PC-3 (cell line): ENCODE data around the gene ADARB2. TPM values are rescaled to one million over a fixed set of nuclear protein-coding genes. Genes with fewer than 3 reads are reported as not detected.

Experiments used
- ATAC-seq: fragments of 200-7000 bp; cut with Tn5 transposase; 2 replicates; pipeline ENCODE4 v1.9.1; 2020; ENCODE audit warnings: mild to moderate bottlenecking, moderate library complexity
- BruUV-seq: library from RNA; stranded (reverse); fragments of 400-500 nt; replicated peaks from 2 replicates; lab custom pipeline; 2021; lab: Mats Ljungman, UMichigan
- CTCF ChIA-PET: fragments of 300-600 bp; sonication (Branson Sonifier 250); formaldehyde crosslinking; loops from one replicate; lab custom pipeline; 2022; ENCODE audit warnings: antibody characterized with exemption; lab: Charles Lee
- POLR2A ChIA-PET: fragments of 300-600 bp; sonication (Branson Sonifier 250); formaldehyde crosslinking; loops from one replicate; lab custom pipeline; 2022; ENCODE audit warnings: antibody characterized with exemption; ENCODE audit not compliant: unreplicated experiment; lab: Charles Lee
- DNase-seq: peaks from one replicate; pipeline ENCODE4 v3.0.0-alpha.2; 2015
- H2AFZ ChIP-seq: fragments of 300-600 bp; sonication (generic); 2 replicates; pipeline ENCODE4 v1.6.0; 2016; ENCODE audit warnings: antibody characterized with exemption, low read length
- H3F3A ChIP-seq: fragments of 300-600 bp; sonication (generic); one replicate; pipeline ENCODE4 v1.6.0; 2017; ENCODE audit warnings: antibody characterized with exemption, low read length, control low read depth, mild to moderate bottlenecking; ENCODE audit not compliant: unreplicated experiment
- H3K27ac ChIP-seq: fragments of 300-600 bp; sonication (generic); 2 replicates; pipeline ENCODE4 v1.5.1; 2016; ENCODE audit warnings: mild to moderate bottlenecking, low read length
- H3K27me3 ChIP-seq: fragments of 300-600 bp; sonication (generic); 2 replicates; pipeline ENCODE4 v1.6.1; 2016; ENCODE audit warnings: low read length, mixed read lengths
- H3K36me3 ChIP-seq: fragments of 300-600 bp; sonication (generic); 2 replicates; pipeline ENCODE4 v1.6.1; 2016; ENCODE audit warnings: low read depth, mixed run types, low read length, mixed read lengths
- H3K4me1 ChIP-seq: fragments of 300-600 bp; sonication (generic); 2 replicates; pipeline ENCODE4 v1.5.1; 2016; ENCODE audit warnings: low read length; ENCODE audit not compliant: insufficient read depth
- H3K4me2 ChIP-seq: fragments of 300-600 bp; sonication (generic); 2 replicates; pipeline ENCODE4 v1.6.0; 2016; ENCODE audit warnings: low read length
- H3K4me3 ChIP-seq: fragments of 300-600 bp; sonication (generic); 2 replicates; pipeline ENCODE4 v1.5.1; 2016; ENCODE audit warnings: mild to moderate bottlenecking, low read length, mixed read lengths
- H3K79me2 ChIP-seq: fragments of 300-600 bp; sonication (generic); 2 replicates; pipeline ENCODE4 v1.6.1; 2017; ENCODE audit warnings: low read length, mixed read lengths
- H3K9ac ChIP-seq: fragments of 300-600 bp; sonication (generic); 2 replicates; pipeline ENCODE4 v1.6.0; 2016; ENCODE audit warnings: mild to moderate bottlenecking, low read length
- H3K9me2 ChIP-seq: fragments of 300-600 bp; sonication (generic); replicated peaks from 2 replicates; pipeline ENCODE4 v1.6.1; 2016; ENCODE audit warnings: mixed run types, low read length, mixed read lengths
- H3K9me3 ChIP-seq: fragments of 300-600 bp; sonication (generic); 2 replicates; pipeline ENCODE4 v1.6.1; 2016; ENCODE audit warnings: low read length, mixed read lengths
- H4K20me1 ChIP-seq: fragments of 300-600 bp; sonication (generic); 2 replicates; pipeline ENCODE4 v1.6.1; 2016; ENCODE audit warnings: low read length, mixed read lengths
- EZH2 ChIP-seq: fragments of 300-600 bp; sonication (generic); IDR thresholded peaks from one replicate; pipeline ENCODE4 v1.6.1; 2017; ENCODE audit warnings: antibody characterized with exemption, mild to moderate bottlenecking, low read length; ENCODE audit not compliant: unreplicated experiment
- EZH2phosphoT487 ChIP-seq: fragments of 300-600 bp; sonication (generic); IDR thresholded peaks from 2 replicates; pipeline ENCODE4 v1.6.1; 2018; ENCODE audit warnings: mild to moderate bottlenecking, antibody characterized with exemption, low read length, borderline replicate concordance
- intact Hi-C: fragments of 100-400 bp; cut with micrococcal nuclease; formaldehyde crosslinking; loops from 2 replicates; pipeline ENCODE4 v1.9.0; 2023
- total RNA-seq: library from RNA; depleted of rRNA; stranded (reverse); fragments of >200 nt; gene quantifications from 2 replicates; pipeline ENCODE4 v1.2.3, GENCODE V29; 2014
- TF ChIP-seq, protein P1 (sequence below): fragments of 300-600 bp; sonication (generic); conservative IDR thresholded peaks from 2 replicates; pipeline ENCODE4 v1.5.1; 2017; ENCODE audit warnings: antibody characterized with exemption, low read depth, mild to moderate bottlenecking, low read length

Gene ADARB2
- total RNA-seq, 1 experiment from 2014 or later = not detected

DNA sequence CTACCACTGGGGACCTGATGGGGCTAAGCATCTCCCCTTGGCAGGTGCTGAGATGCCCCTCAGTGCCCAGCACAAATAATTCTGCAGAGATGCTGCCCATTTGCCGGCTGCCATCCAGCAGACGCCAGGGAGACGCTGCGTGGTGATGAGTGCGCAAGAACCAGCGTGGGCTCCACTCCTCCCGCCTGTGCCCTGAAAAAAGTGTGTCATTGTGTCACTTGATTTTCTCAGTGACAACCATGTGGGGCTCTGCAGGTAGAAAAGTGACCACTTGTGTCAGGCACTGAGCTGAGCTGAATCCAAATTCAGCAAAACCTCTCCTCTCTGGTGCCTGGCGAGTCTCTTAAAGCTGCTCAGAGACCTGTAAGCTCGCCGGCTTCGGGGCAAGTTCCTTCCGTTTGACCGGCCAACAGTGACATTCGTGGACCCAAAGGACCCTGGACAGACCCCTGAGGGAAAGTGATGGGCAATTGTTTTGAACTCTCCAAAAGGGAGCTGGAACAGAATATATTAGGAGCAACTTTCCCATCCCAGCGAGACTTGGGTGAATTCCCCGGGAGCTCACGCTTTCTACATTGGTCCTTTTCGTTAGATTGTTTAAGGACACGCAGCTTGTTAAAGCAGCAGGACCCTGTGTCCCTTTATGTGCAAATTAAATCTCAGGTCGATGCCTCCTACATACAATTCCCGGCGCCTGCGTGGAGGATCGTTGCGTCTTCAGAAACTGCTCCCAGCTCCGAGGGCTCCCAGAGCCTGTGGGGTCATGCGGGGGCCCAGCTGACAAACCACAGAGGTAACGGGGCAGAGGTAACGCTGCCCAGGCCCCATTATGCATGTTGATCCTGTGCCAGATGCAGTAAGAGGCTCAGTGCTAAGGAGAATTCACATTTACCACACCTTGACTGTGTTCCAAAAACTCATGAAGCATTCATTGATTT is 332.7 kb downstream of the ADARB2 start:
- Histone ChIP-seq H4K20me1 (no peaks in the 10 kb centered on the region), H2AFZ (no peak overlapping the region), H3K4me2 (no peak overlapping the region), H3K9ac (no peak overlapping the region), H3K36me3 (no peaks in the 10 kb centered on the region), H3K4me1 (no peaks in the 10 kb centered on the region), H3K27me3 (no peaks in the 10 kb centered on the region), H3F3A (no peaks in the 10 kb centered on the region), H3K79me2 (no peaks in the 10 kb centered on the region), H3K4me3 (no peak overlapping the region), H3K9me2 (no peaks in the 10 kb centered on the region), H3K9me3 (no peaks in the 10 kb centered on the region), H3K27ac (no peak overlapping the region)
- BruUV-seq = no TSS peak
- POLR2A ChIA-PET = interaction anchor here (0.7 kb wide), 1 partner anchor 11 kb away, joined by 6 read pairs; no protein-coding TSS in a partner anchor
- CTCF ChIA-PET = no interaction called here
- DNase-seq (no peak), ATAC-seq (no peak)
- intact Hi-C loops = no loop called here
- TF ChIP-seq, protein P1, sequence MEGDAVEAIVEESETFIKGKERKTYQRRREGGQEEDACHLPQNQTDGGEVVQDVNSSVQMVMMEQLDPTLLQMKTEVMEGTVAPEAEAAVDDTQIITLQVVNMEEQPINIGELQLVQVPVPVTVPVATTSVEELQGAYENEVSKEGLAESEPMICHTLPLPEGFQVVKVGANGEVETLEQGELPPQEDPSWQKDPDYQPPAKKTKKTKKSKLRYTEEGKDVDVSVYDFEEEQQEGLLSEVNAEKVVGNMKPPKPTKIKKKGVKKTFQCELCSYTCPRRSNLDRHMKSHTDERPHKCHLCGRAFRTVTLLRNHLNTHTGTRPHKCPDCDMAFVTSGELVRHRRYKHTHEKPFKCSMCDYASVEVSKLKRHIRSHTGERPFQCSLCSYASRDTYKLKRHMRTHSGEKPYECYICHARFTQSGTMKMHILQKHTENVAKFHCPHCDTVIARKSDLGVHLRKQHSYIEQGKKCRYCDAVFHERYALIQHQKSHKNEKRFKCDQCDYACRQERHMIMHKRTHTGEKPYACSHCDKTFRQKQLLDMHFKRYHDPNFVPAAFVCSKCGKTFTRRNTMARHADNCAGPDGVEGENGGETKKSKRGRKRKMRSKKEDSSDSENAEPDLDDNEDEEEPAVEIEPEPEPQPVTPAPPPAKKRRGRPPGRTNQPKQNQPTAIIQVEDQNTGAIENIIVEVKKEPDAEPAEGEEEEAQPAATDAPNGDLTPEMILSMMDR = no peak
- TF ChIP-seq EZH2phosphoT487 (no peak), EZH2 (no peak)

DNA sequence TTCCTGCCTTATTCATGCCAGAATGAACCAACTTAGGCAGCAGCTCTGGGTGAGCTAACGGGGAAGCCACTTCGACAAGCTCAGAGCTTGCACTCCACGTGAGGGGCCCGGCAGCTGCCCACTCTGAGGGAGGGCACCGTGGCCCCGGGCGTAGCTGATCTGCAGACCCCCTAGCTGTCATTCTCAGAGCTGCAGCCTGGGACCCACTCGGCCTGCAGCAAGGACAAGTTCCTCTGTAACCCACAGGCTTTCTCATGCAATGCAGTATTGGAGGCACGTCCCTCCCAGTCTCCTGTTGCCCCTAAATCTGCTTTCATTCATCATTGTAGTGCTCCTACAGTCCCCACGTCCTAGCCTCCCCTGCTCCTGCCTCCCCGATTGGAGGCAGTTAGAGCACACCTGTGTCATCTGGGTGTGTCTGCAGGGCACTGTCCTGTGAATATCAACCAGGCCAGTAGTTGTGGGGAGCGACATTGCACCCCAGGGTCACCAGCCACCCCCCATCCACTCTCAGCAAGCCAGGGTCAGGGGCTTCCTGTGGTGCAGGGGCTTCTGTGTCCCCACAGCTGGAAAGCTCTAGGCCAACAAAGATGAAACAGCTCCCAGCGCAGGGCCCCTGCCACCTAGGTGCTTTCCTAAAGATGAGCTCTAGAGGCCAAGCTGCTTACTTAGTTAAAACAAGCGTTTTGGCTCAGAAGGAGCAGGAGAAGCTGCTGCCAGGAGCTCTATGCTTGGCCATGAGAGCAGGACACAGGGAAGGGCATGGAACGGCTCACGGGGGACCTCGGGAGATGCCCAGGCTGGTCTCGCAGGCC is 333.6 kb downstream of the ADARB2 start:
- ChIA-PET CTCF (no interaction called here), POLR2A (no interaction called here)
- no peak overlapping the region for H3K4me2 ChIP-seq
- H2AFZ ChIP-seq = no peak overlapping the region
- no TSS peak for BruUV-seq
- H3K9ac ChIP-seq = no peak overlapping the region
- no peaks in the 10 kb centered on the region for H3K9me3 ChIP-seq
- no peak for TF ChIP-seq EZH2phosphoT487
- ATAC-seq (no peak), DNase-seq (no peak)
- no peaks in the 10 kb centered on the region for H3F3A ChIP-seq
- H3K36me3 ChIP-seq = no peaks in the 10 kb centered on the region
- H3K27ac ChIP-seq = no peak overlapping the region
- H3K79me2 ChIP-seq = no peaks in the 10 kb centered on the region
- no peaks in the 10 kb centered on the region for H3K9me2 ChIP-seq
- intact Hi-C loops = no loop called here
- H3K4me1 ChIP-seq = no peaks in the 10 kb centered on the region
- H4K20me1 ChIP-seq = no peaks in the 10 kb centered on the region
- no peak overlapping the region for H3K4me3 ChIP-seq
- no peaks in the 10 kb centered on the region for H3K27me3 ChIP-seq

DNA sequence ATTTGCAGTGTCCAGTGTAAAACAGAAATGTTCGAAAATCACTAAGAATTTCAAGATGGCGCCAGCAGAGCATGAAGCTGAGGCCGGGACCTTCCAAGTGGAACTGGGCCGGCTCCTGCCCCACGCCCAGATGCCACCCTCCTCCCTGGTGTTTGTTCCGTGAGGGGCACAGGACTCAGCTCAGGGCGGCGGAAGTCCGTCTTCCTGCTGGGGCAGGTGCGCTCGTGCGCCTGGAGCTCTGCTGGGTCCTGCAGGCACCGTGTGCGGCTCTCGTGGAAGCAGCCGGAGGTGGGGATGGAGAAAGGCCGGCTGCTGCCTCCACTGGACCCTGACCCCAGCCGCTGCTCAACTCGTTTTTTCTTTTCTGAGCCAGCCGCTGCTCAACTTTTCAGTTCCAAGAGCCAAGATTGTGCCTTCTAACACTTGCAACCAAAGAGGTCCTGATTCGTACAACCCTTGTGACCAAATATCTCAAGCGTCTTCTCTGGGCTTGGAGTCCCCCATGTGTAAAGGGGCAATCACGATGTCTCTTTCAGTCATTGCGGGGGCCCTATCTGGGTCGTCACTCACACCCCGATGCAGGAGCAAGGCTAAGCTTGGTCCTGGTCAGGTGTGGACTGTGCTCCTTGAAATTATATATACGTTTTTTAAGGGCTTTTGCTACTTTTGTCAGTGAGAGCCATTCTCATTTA is 334.4 kb downstream of the ADARB2 start:
- Histone ChIP-seq H3F3A (no peaks in the 10 kb centered on the region), H3K4me2 (no peak overlapping the region), H4K20me1 (no peaks in the 10 kb centered on the region), H3K4me1 (no peaks in the 10 kb centered on the region), H2AFZ (no peak overlapping the region), H3K27ac (no peak overlapping the region), H3K9me2 (no peaks in the 10 kb centered on the region), H3K4me3 (no peak overlapping the region), H3K36me3 (no peaks in the 10 kb centered on the region), H3K9me3 (no peaks in the 10 kb centered on the region), H3K9ac (no peak overlapping the region), H3K79me2 (no peaks in the 10 kb centered on the region), H3K27me3 (no peaks in the 10 kb centered on the region)
- intact Hi-C loops = no loop called here
- TF ChIP-seq EZH2phosphoT487 (no peak), EZH2 (no peak)
- TF ChIP-seq, protein P1 = no peak
- CTCF ChIA-PET = no interaction called here
- ATAC-seq = no peak
- DNase-seq = no peak
- POLR2A ChIA-PET = no interaction called here
- no TSS peak for BruUV-seq
